Calu3 (cell line): Measurements from ENCODE around the gene FGF5. TPM values are rescaled to one million over a fixed set of nuclear protein-coding genes. Genes with fewer than 3 reads are reported as not detected.

Experiments used
- BruUV-seq: library from RNA; stranded (reverse); fragments of 400-500 nt; replicated peaks from 2 replicates; lab custom pipeline; 2021; lab: Mats Ljungman, UMichigan
- CTCF ChIA-PET: fragments of 300-600 bp; sonication (Branson Sonifier 250); formaldehyde crosslinking; loops from one replicate; lab custom pipeline; 2022; ENCODE audit warnings: antibody characterized with exemption; lab: Charles Lee
- DNase-seq: peaks from one replicate; pipeline ENCODE4 v3.0.0; 2022
- H3K27ac Mint-ChIP-seq: one replicate; pipeline ENCODE4 v1.8.0; 2022; ENCODE audit warnings: mixed read lengths; ENCODE audit not compliant: unreplicated experiment
- H3K27me3 Mint-ChIP-seq: one replicate; pipeline ENCODE4 v1.8.0; 2022; ENCODE audit warnings: mixed read lengths; ENCODE audit not compliant: unreplicated experiment
- H3K36me3 Mint-ChIP-seq: one replicate; pipeline ENCODE4 v1.8.0; 2022; ENCODE audit warnings: mild to moderate bottlenecking, moderate library complexity, mixed read lengths; ENCODE audit not compliant: insufficient read depth, unreplicated experiment
- H3K4me1 Mint-ChIP-seq: one replicate; pipeline ENCODE4 v1.8.0; 2022; ENCODE audit warnings: mild to moderate bottlenecking, low read depth, mixed read lengths; ENCODE audit not compliant: unreplicated experiment
- H3K4me3 Mint-ChIP-seq: one replicate; pipeline ENCODE4 v1.8.0; 2022; ENCODE audit warnings: mild to moderate bottlenecking, low read depth, moderate library complexity, mixed read lengths; ENCODE audit not compliant: unreplicated experiment
- H3K9me3 Mint-ChIP-seq: one replicate; pipeline ENCODE4 v1.8.0; 2022; ENCODE audit warnings: low read depth, mixed read lengths; ENCODE audit not compliant: unreplicated experiment
- CTCF ChIP-seq: fragments of 200-600 bp; IDR thresholded peaks from one replicate; pipeline ENCODE4 v1.8.0; 2022; ENCODE audit warnings: antibody characterized with exemption; ENCODE audit not compliant: unreplicated experiment
- intact Hi-C: fragments of 100-400 bp; cut with micrococcal nuclease; formaldehyde crosslinking; loops from one replicate; pipeline ENCODE4 v1.10.0; 2022; ENCODE audit not compliant: unreplicated experiment
- total RNA-seq: library from RNA; stranded (reverse); gene quantifications from 2 replicates; pipeline ENCODE4 v1.2.3, GENCODE V29; 2022

FGF5 gene
- total RNA-seq, 1 experiment from 2014 or later, result 0.50 TPM

GRCh38 chr4:80295336-80295735, 28.9 kb downstream of the FGF5 start:
- Mint-ChIP-seq H3K27ac (no peak overlapping the region), H3K9me3 (no peaks in the 10 kb centered on the region), H3K4me1 (no peaks in the 10 kb centered on the region), H3K36me3 (no peaks in the 10 kb centered on the region), H3K27me3 (no peaks in the 10 kb centered on the region), H3K4me3 (no peak overlapping the region)
- TF ChIP-seq CTCF, result no peak
- BruUV-seq, result no TSS peak
- DNase-seq, result no peak
- intact Hi-C loops, result no loop called here
- CTCF ChIA-PET, result no interaction called here

GRCh38 chr4:80295826-80296225, 29.4 kb downstream of the FGF5 start:
- Mint-ChIP-seq H3K27ac (no peak overlapping the region), H3K9me3 (no peaks in the 10 kb centered on the region), H3K4me3 (no peak overlapping the region), H3K4me1 (no peaks in the 10 kb centered on the region), H3K36me3 (no peaks in the 10 kb centered on the region), H3K27me3 (no peaks in the 10 kb centered on the region)
- intact Hi-C loops, result no loop called here
- CTCF ChIA-PET, result no interaction called here
- no peak for DNase-seq
- no peak for TF ChIP-seq CTCF
- BruUV-seq, result no TSS peak

- BruUV-seq, result no TSS peak
- TF ChIP-seq CTCF, result no peak
- CTCF ChIA-PET, result no interaction called here
- DNase-seq, result no peak
- H3K9me3 Mint-ChIP-seq, result no peaks in the 10 kb centered on the region
- H3K4me3 Mint-ChIP-seq, result no peak overlapping the region
- H3K27ac Mint-ChIP-seq, result no peak overlapping the region
- no peaks in the 10 kb centered on the region for H3K27me3 Mint-ChIP-seq
- intact Hi-C loops, result no loop called here
- no peaks in the 10 kb centered on the region for H3K4me1 Mint-ChIP-seq
- no peaks in the 10 kb centered on the region for H3K36me3 Mint-ChIP-seq
Observed at GRCh38 chr4:80301884-80302283, 35.4 kb downstream of the FGF5 start.

GRCh38 chr4:80302616-80303223, 36.3 kb downstream of the FGF5 start:
- CTCF ChIA-PET, result no interaction called here
- Mint-ChIP-seq H3K9me3 (no peaks in the 10 kb centered on the region), H3K27ac (no peak overlapping the region), H3K4me3 (no peak overlapping the region), H3K36me3 (no peaks in the 10 kb centered on the region), H3K4me1 (peaks cover 4% of the 10 kb centered on the region), H3K27me3 (no peaks in the 10 kb centered on the region)
- TF ChIP-seq CTCF, result no peak
- DNase-seq, result no peak
- no TSS peak for BruUV-seq
- intact Hi-C loops, result no loop called here
